Stomach (tissue), 9 donors: ENCODE results near the gene MYRFL. TPM values are rescaled to one million over a fixed set of nuclear protein-coding genes. Genes with fewer than 3 reads are reported as not detected.

Experiments
- DNase-seq, 2 donors: peaks; one replicate each; pipeline versions ENCODE4 v3.0.0 to v3.0.0-alpha.2; 2013 to 2019
- H3K27ac ChIP-seq, 5 donors: fragments of 200-600 bp in 4 of 5; sonication (generic) in 4 of 5; one replicate each; pipeline ENCODE4 v1.5.1; 2013 to 2019; ENCODE audit warnings: mild to moderate bottlenecking in 1 of 5, moderate library complexity in 1 of 5
- H3K27me3 ChIP-seq, 3 donors: fragments of 200-600 bp; sonication (generic); one replicate each; pipeline ENCODE4 v1.5.1; 2017 to 2019; ENCODE audit warnings: mixed run types in 1 of 3
- H3K36me3 ChIP-seq, 4 donors: fragments of 200-600 bp; sonication (generic); 1 replicate in 3 of 4; 2 replicates in 1 of 4; pipeline ENCODE4 v1.5.1; 2016 to 2019
- H3K4me1 ChIP-seq, 4 donors: fragments of 200-600 bp; sonication (generic); one replicate each; pipeline ENCODE4 v1.5.1; 2016 to 2019
- H3K4me3 ChIP-seq, 4 donors: fragments of 200-600 bp; sonication (generic) in 3 of 4; one replicate each; pipeline ENCODE4 v1.5.1; 2016 to 2019; ENCODE audit warnings: mild to moderate bottlenecking in 1 of 4
- H3K9me3 ChIP-seq, 4 donors: fragments of 200-600 bp; sonication (generic); one replicate each; pipeline ENCODE4 v1.5.1; 2016 to 2019
- EP300 ChIP-seq: sonication (generic); formaldehyde crosslinking; IDR thresholded peaks from one replicate; pipeline ENCODE4 v1.6.1; 2017; ENCODE audit warnings: antibody characterized with exemption
- POLR2A ChIP-seq, 4 donors: fragments of 450-650 bp; IDR thresholded peaks; one replicate each; pipeline ENCODE4 v1.6.1; 2016; ENCODE audit warnings: antibody characterized with exemption in 4 of 4, control low read depth in 2 of 4, mild to moderate bottlenecking in 1 of 4, moderate library complexity in 1 of 4
- POLR2AphosphoS5 ChIP-seq, 3 donors: sonication (generic); formaldehyde crosslinking; IDR thresholded peaks; one replicate each; pipeline ENCODE4 v1.6.1; 2016; ENCODE audit warnings: antibody characterized with exemption in 3 of 3
- WGBS, 5 donors: extraction: QIAGEN DNeasy Blood & Tissue Kit in 3 of 5; methylation state at CpG; one replicate each; pipeline versions ENCODE4 v1.1.5 to v1.1.7; 2013 to 2018; 5-methylcytosine and 5-hydroxymethylcytosine counted together
- intact Hi-C: fragments of 100-400 bp; cut with DNase I; formaldehyde crosslinking; loops from one replicate; pipeline ENCODE4 v1.15.1; 2023; ENCODE audit warnings: low total_unique reads
- polyA plus RNA-seq, 3 donors: library from polyadenylated mRNA; stranded (reverse); fragments of 200-250 nt; gene quantifications; one replicate each; pipeline ENCODE4 v1.2.3, GENCODE V29; 2013
- total RNA-seq, 5 donors: library from RNA; depleted of rRNA; stranded (reverse); fragments of >200 nt; gene quantifications; one replicate each; pipeline versions ENCODE4 v1.1.0 to v1.2.3, GENCODE V29; 2014 to 2016
- TF ChIP-seq, protein P1 (sequence below), 7 experiments: fragments of 450-650 bp in 4 of 7; fragments of 200-600 bp in 3 of 7; sonication (generic) in 3 of 7; IDR thresholded peaks; one replicate each; pipeline ENCODE4 v1.5.1; 2016 to 2019; ENCODE audit warnings: antibody characterized with exemption in 7 of 7, control low read depth in 2 of 7, mild to moderate bottlenecking in 1 of 7
- donor health status: healthy with polysubstance abuse.
- donor health status: Bipolar disorder and iron deficiency.
- donor health status: healthy.

MYRFL gene
- total and polyA plus RNA-seq, 8 donors = 0.13 to 0.19 (median 0.18) TPM; not detected in 5

DNA sequence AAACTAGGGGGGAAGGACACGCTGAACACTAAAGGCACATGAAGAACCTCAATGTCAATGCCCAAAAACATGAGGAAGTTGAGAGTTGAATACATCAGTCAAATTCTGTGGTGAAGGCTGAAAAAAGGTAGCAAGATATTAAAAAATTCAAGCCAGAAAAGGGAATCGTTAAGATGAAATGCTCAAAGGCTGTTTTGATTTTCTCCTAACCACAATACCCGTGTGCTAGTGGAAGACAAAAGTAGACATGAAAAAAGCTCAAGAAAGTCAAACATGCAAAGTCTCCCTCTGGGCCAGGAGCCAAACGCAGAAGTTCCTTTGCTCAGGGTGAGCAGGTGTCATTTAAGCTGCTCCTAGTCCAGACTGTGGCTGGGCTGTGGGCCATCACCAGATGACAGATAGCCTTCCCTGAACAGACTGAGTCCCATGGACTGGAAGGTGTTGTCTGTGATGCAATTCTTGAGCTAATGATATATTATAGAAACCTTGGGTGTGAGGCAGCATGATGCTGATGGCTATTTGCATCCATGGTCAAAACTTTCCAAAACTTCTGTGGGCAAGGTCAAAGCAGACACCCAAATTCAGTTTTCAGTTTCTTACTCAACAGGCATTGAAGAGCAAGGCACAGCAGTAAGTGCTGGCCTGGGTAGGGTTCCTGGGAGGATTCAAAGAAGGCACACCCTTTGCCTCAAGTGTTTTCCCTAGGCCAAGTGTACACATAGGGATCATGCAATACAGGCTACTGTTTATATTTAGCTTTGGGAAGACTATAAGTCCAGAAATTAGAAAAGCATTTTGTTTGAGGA lies 81.6 kb downstream of the MYRFL start:
- 61 to 71% (median 64%) methylated on average over 4 of the region's 4 CpGs for WGBS, 5 donors
- no peak for DNase-seq
- TF ChIP-seq POLR2AphosphoS5 (IDR thresholded peaks at IDR 0.05) = no peak
- TF ChIP-seq, protein P1, sequence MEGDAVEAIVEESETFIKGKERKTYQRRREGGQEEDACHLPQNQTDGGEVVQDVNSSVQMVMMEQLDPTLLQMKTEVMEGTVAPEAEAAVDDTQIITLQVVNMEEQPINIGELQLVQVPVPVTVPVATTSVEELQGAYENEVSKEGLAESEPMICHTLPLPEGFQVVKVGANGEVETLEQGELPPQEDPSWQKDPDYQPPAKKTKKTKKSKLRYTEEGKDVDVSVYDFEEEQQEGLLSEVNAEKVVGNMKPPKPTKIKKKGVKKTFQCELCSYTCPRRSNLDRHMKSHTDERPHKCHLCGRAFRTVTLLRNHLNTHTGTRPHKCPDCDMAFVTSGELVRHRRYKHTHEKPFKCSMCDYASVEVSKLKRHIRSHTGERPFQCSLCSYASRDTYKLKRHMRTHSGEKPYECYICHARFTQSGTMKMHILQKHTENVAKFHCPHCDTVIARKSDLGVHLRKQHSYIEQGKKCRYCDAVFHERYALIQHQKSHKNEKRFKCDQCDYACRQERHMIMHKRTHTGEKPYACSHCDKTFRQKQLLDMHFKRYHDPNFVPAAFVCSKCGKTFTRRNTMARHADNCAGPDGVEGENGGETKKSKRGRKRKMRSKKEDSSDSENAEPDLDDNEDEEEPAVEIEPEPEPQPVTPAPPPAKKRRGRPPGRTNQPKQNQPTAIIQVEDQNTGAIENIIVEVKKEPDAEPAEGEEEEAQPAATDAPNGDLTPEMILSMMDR (IDR thresholded peaks at IDR 0.05) = no peak
- TF ChIP-seq POLR2A (IDR thresholded peaks at IDR 0.05) = no peak
- no peak for TF ChIP-seq EP300

DNA sequence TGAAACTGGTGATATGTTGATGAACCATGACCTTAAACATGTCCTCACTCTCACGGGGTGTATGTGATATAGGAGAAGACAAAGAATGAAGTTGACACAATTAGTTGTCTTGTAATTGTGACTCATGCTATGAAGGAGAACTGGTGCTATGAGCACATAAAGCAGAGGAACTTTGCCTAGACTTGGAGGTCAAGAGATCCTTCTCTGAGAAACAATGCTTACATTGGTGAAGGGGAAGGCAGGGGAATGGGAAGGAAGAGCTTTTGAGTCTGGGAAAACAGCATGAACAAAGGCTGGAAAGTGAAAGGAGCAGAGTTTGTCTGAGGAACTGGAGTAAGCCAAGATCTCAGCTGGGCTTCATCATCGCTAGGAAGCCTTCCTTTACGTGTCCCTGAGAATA lies 83.2 kb downstream of the MYRFL start:
- WGBS, 5 donors = 64 to 76% (median 70%) methylated on average over 3 of the region's 3 CpGs
- Histone ChIP-seq H3K9me3 (no peaks in the 10 kb centered on the region), H3K4me1 (peaks cover 0 to 5% (median 0%) of the 10 kb centered on the region in 4 donors), H3K27ac (no peak overlapping the region), H3K4me3 (no peak overlapping the region), H3K36me3 (no peaks in the 10 kb centered on the region), H3K27me3 (no peaks in the 10 kb centered on the region)
- DNase-seq = peak in 1 of 2 donors; percentile 31
- no peak for TF ChIP-seq EP300
- no peak for TF ChIP-seq POLR2AphosphoS5 (IDR thresholded peaks at IDR 0.05)
- TF ChIP-seq, protein P1 (IDR thresholded peaks at IDR 0.05) = no peak
- TF ChIP-seq POLR2A (IDR thresholded peaks at IDR 0.05) = no peak
- intact Hi-C loops = no loop called here

More for the DNA sequence above, 81.6 kb downstream of the MYRFL start:
- Histone ChIP-seq H3K36me3 (no peaks in the 10 kb centered on the region), H3K9me3 (no peaks in the 10 kb centered on the region), H3K4me3 (no peak overlapping the region), H3K27ac (no peak overlapping the region), H3K27me3 (no peaks in the 10 kb centered on the region), H3K4me1 (peaks cover 0 to 5% (median 0%) of the 10 kb centered on the region in 4 donors)
- intact Hi-C loops = no loop called here

DNA sequence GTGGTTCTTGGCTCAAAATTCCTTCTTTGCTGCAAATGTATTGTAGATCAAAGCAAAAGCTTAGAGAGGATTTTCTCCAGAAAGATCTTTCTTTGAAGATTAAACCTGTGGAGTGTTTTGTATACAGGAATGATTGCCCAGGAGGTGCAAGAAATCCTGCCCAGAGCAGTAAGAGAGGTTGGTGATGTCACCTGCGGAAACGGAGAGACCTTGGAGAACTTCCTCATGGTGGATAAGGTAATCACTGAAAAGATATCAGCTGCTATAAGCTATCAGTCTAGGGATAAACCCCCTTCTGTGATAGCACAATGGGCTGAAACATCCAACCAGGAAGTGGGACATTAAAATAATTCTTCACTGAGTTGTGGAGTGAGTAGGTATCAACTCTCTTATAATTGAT lies 85.7 kb downstream of the MYRFL start:
- 32 to 50% (median 42%) methylated on average over 2 of the region's 2 CpGs for WGBS, 5 donors
- intact Hi-C loops = no loop called here
- Histone ChIP-seq H3K9me3 (no peaks in the 10 kb centered on the region), H3K27ac (no peak overlapping the region), H3K36me3 (no peaks in the 10 kb centered on the region), H3K4me3 (no peak overlapping the region), H3K4me1 (no peaks in the 10 kb centered on the region), H3K27me3 (no peaks in the 10 kb centered on the region)
- TF ChIP-seq EP300 = no peak
- peak in 1 of 3 donors; percentile 24 for TF ChIP-seq POLR2AphosphoS5 (IDR thresholded peaks at IDR 0.05)
- DNase-seq = no peak

DNA sequence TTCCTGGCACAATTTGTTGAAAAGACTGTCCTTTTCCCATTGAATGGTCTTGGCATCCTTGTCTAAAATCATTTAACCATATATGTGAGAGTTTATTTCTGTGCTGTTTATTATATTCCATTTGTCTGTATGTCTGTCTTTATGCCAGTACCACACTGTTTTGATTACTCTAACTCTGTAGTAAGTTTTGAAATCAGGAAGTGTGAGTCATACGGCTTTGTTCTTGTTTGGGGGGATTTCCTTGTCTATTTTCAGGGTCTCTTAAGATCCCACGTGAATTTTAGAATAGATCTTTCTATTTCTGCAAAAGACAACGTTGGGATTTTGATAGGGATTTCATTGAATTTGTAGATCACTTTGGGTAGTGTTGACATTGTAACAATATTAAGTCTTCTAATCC lies 88.5 kb downstream of the MYRFL start:
- no peak overlapping the region for H3K4me3 ChIP-seq
- no peaks in the 10 kb centered on the region for H3K4me1 ChIP-seq
- intact Hi-C loops = no loop called here
- no peaks in the 10 kb centered on the region for H3K9me3 ChIP-seq
- no peak for DNase-seq
- H3K36me3 ChIP-seq = no peaks in the 10 kb centered on the region
- H3K27ac ChIP-seq = no peak overlapping the region
- H3K27me3 ChIP-seq = no peaks in the 10 kb centered on the region
- 57 to 64% (median 59%) methylated on average over 3 of the region's 3 CpGs for WGBS, 5 donors
- TF ChIP-seq, protein P1 (IDR thresholded peaks at IDR 0.05) = no peak
- TF ChIP-seq POLR2A (IDR thresholded peaks at IDR 0.05) (no peak), POLR2AphosphoS5 (IDR thresholded peaks at IDR 0.05) (no peak), EP300 (no peak)

DNA sequence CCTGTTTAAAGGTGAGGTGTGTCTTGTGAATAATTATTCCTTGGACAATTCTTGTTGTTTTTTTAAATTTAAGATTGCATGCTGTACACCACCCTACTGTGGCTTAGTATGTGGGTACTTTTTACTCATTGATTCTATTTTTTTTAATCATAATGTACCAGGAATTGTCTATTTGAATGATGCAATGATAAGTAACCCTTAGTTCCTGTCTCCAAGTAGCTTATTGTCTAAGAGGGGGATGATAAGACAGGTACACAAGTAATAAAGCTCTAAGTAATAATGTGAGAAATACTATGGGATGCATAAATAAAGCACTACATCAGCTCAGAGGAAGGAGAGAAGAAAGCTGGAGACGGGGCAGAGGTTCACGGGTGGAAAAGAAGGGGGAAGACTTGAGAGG lies 90.9 kb downstream of the MYRFL start:
- H3K4me1 ChIP-seq = no peaks in the 10 kb centered on the region
- H3K27me3 ChIP-seq = no peaks in the 10 kb centered on the region
- no peaks in the 10 kb centered on the region for H3K36me3 ChIP-seq
- H3K9me3 ChIP-seq = no peaks in the 10 kb centered on the region
- intact Hi-C loops = no loop called here
- DNase-seq = no peak
- 93 to 100% (median 95%) methylated on average over 2 of the region's 2 CpGs for WGBS, 5 donors
- H3K27ac ChIP-seq = no peak overlapping the region
- H3K4me3 ChIP-seq = no peak overlapping the region
- TF ChIP-seq, protein P1 (IDR thresholded peaks at IDR 0.05) = no peak
- TF ChIP-seq EP300 (no peak), POLR2AphosphoS5 (IDR thresholded peaks at IDR 0.05) (no peak), POLR2A (IDR thresholded peaks at IDR 0.05) (no peak)
